Amniotic stem cell (primary cell): ENCODE measurements around the gene XXYLT1.
"Not testable (repeated sequence)": the region's sequence is repeated elsewhere in the genome, so short reads cannot be mapped to it uniquely, and the experiment has no call there.

ENCODE experiments used
- DNase-seq: peaks from one replicate; lab custom pipeline; 2025; lab: John Stamatoyannopoulos, UW

XXYLT1 gene

DNA sequence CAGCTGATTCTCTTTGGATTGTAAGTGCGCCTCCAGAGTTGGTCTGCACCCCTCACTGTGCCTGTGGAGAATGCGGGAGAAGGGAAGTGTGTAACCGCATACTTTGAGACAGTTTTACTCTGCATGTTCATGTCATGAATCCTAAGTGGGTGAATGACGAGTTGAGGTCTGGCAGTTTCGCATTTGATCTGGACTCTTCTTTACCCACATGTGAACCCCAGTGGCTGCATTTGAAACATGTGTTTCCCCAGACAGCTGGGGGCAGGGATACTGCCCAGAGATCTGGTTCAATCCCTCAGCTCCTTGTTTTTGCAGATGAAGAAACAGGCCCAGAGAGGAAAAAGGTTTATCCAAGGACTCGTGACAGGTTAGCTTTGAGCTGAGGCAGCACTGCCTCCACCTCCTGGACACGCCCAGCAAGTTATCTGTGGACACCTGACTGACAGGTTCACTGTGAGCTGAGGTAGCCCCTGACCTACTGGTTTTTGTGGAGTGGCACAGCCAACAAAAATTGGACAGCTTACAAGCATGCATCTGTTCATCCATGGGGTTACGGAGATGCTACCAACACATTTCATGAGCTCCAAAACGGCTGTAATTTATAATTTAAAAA is 207.3 kb downstream of the XXYLT1 start:
- no peak for DNase-seq

DNA sequence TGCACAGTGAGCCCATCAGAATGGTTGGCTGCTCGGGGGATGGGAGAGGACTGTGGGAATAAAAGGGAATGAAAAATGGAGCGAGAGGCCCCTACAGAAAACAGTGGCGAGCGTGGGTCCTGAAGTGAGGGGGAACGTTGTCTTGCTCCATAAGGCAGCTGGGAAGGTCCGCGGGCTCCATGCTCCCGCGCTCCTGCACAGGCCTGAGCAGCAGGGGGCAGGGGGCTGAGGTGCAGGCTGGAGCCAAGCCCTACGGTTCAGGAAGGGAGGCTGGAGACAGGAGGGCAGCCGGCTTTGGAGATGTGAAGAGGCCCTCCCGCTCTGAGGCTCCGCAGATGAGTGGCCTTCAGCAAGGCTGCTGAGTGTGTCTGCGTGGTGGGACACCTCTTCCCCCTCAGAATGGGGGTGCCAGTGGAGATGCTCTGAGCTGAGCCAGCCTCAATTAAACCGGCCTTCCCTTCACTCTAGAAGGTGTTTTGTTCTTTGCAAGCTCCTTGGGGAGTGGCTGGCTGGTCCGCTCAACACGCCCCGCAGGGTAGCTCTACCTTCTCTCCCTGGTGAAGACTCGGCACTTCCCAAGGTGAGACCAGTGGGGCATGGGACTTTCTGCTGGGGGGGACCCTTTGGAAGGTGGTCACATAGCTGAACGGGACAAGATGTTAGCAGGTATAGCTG is 208.0 kb downstream of the XXYLT1 start:
- no peak for DNase-seq

DNA sequence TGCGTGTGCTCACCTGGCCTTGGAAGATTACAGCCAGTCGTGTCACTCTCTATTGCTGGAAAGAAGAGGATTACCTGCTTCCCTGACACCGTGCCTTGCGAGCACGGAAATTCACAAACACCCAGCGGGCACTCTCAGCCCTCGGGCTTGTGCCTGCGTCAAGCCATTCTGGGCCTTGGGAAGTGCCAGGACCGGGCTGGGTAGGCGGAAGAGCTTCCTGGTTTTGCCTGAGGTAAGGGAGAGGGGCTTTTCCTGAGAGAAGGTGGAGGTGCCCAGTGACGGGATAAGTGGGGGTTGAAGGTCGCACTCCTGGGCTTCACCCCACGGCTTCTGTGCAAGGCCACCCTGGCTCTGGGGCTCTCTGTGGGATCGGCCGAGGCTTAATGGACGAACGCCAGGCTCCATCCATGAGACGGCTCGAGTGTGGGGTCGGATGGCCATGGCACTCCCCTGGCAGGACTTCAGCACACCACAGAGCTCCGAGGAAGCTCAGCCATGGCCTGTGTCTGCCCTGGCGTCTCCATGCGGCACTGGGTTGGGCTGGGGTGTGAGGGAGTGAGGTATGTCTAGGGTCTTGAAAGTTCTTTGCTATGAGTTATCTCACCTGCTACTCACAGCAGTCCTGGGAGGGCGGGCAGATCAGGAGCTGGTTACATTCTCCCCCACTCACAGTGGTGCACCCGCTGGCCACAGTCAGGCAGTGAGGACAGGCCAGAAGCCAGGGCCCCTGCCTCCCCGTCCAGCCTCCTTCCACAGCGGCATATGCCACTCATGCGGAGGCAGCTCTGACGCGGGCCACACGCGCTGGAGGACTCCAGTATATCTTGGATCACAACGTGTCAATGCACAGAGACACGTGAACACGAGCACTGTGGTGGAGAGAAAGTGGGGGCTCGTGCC is 209.0 kb downstream of the XXYLT1 start:
- no peak for DNase-seq

DNA sequence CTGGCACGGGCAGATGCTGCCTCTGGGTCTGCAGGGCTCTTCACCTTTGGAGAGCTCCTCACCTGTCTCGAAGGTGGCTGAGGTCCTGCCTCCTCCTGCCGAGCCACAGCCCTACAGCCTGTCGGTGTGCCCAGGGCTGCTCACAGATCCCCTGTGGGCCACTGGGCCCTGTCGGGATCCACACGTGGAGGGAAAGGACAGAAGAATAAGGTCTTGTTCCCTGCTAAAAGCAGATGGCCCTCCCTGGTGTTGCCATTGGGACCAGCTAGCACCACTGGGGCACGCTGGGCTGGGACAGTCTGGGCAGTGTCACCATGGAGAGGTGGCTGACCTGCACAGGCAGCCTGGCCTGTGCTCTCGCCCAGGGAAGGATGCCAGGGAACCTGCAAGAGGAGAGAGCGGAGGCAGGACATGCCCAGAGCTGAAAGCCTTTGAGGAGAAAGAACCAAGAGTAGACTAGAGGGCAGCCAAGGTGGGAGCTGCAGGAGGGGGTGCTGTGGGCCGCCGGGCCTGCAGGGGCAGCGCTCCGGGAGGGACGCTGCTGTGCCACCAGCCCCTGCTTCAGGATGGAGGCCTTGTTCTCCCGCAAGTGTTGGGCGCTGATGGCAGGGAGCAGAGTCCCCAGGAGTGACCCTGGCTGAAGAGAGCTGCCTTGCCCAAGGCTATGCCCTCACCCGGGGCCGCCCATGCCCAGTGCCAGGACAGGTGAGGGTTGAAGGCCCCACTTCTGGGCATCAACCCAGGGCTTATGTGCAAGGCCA is 210.2 kb downstream of the XXYLT1 start:
- no peak for DNase-seq

DNA sequence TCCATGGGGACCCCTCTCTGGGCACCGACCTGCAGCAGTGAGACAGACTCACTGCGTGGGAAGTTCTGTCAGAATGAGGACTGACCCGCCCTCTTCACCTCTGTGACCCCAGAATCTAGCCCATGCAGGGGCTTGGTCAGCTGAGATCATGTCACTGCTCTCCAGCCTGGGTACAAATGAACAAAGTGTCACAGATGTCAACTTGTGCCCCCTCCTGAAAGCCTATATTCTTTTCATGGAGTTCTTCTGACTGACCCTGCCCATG is 210.8 kb downstream of the XXYLT1 start:
- DNase-seq = no peak

DNA sequence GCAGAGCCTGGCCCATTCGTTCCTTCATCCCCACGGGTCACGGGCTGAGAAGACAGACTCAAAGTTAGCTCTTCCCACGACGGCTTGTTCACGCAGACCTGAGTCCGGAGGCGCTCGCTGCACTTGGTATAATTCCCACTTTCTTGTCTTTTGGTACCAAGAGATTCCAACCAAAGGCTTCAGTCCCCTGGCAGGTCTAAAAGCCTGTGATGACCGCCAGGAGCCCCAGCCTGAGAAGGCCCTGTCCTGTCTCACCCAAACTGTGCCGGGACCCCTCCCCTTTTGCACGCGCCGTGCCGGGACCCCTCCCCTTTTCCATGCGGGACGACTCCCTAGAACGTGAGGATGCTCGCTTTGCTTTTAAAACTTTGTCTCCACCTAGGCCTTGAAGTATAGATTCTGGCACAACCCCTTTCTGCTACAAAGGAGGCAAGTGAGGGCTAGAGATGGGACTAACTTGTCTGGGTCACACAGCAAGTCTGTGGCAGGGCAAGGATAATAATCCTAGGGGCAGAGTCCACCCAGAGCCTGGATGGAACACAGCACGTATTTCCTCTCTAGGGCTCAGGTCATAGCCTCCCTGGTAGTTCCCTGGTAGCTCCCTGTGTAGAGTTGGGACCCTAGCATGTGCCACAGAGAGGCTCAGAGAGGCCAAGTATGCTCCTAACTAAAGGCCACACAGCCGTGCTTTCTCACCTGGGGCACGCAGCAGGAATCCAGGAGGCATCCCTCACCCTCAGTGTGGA is 211.3 kb downstream of the XXYLT1 start:
- no peak for DNase-seq

DNA sequence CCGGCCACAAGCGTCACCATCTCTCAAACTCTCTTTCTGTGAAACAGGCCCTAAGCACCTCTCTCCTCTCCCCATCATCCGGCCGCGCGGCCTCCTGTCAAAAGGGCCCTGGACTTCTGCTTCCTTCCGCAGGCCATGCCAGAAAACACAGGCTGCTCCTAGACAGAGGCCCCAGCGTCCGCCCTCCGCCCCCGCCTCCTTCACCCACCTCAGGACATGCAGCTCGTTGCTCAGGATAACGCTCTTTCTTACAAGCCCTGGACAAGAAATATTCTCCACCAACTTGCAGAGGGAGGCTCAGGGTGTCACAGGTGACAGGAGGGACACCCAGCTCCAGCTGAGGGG is 212.0 kb downstream of the XXYLT1 start:
- DNase-seq = no peak

DNA sequence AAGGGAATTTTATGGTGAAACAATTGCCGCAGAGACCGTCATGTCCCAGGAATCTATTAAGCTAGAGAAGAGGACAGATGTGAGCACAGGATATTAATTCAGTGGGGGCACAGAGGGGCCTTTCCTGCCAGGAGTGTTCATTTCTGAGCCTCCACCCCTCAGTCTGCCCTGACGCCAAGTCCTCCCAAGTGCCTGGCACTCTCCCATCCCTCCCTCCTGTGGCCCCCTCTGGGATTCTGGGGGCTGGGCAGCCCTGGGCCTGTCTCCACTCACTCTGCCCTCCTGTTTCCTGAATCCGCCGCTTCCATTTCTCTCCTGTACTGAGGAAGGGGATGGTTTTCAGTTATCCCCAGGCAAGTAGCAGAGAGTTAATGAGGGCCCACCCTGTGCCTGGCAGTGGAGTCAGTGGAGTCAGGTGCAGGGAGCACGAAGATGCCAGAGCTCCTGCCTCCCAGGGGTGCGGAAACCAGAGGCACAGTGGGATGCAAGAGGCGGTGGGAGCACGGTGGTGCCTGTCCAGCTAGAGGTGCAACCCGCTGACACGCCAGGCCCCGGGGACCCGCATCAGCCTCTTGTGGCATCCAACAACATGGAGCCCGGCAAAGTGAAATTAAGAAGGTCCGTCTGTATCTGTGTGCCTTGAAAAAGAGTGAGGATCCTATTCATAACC is 212.5 kb downstream of the XXYLT1 start:
- no peak for DNase-seq

DNA sequence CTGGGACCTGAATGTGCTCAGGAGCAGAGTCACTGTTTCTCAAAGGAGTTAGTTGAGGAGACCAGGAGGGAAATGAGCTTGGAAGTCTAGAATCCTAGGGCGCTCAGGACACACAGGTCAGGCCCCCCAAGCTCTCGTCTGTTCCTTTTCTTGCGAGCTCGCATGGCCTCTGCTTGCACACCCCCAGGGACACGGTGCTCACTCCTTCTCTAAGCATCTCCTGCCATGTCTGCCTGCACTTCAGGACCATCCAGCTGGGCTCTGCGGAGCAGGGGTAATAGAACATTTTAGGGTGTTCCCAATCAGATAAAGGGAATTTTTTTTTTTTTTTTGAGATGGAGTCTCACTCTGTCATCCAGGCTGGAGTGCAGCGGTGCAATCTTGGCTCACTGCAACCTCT is 213.2 kb downstream of the XXYLT1 start:
- DNase-seq = no peak

DNA sequence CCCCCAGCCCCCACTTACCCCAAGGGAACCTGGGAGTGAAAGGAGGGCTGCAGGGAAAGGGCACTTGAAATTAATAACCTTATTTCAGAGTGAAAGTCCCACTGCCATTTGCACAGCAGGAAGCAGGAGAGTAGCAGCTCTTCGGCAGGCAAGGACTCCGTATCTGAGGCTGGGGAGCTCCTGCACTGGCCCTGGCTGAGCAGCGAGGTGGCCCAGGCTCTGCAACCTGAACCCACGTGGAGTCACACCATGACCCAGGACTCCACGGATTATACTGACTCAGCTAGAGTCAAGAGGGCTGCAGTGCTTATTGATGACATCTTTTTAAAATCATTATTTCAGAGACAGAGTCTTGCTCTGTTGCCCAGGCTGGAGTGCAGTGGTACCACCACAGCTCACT is 214.5 kb downstream of the XXYLT1 start:
- no peak for DNase-seq

DNA sequence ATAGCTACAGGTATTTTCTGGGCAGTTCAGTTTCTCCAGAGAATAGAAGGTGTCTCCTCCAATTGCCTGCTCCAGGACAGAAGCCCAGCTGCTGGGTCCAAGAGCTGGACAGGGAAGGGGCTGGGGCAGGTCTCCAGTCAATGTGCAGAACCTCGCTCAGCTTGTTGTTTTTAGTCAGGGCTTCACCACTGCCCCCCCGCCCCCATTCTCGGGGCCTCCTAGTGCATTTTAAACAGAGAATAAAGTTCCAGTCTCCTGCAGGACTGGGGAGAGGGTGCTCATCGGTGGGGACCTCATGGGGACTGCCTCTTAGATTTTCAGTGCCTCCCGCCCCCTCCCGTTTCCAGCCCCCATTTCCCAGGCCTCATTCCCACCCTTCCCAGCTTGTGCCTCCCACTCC is 216.6 kb downstream of the XXYLT1 start:
- no peak for DNase-seq

DNA sequence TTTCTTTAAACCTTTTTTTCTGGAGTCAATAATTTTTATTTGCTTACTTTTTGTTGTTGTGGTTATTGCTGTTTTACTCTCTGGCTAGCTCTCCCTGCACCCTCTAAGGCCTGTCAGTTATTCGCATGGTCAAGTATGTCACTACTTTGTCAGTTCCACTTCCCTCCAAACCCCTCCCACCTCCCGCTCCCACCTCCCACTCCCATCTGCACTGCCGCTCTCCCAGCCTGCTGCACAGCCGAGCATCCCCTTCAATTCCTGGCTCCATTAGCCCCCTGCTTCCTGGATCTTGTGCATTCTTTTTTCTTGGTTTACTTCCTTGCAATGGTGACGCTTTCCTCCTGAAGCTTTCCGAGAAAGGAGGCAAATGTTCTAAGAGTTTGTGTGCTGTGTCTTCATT is 218.0 kb downstream of the XXYLT1 start:
- DNase-seq = no peak

DNA sequence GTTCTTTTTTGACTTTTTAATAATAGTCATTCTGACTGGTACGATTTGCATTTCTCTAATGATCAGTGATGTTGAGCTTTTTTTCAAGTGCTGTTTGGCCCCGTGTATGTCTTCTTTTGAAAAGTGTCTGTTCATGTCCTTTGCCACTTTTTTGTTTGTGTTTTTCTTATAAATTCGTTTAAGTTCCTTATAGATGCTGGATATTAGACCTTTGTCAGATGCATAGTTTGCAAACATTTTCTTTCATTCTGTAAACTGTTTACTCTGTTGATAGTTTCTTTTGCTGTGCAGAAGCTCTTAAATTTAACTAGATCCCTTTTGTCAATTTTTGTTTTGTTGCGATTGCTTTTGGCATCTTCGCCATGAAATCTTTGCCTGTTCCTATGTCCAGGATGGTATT is 220.7 kb downstream of the XXYLT1 start:
- not testable (repeated sequence) for DNase-seq

DNA sequence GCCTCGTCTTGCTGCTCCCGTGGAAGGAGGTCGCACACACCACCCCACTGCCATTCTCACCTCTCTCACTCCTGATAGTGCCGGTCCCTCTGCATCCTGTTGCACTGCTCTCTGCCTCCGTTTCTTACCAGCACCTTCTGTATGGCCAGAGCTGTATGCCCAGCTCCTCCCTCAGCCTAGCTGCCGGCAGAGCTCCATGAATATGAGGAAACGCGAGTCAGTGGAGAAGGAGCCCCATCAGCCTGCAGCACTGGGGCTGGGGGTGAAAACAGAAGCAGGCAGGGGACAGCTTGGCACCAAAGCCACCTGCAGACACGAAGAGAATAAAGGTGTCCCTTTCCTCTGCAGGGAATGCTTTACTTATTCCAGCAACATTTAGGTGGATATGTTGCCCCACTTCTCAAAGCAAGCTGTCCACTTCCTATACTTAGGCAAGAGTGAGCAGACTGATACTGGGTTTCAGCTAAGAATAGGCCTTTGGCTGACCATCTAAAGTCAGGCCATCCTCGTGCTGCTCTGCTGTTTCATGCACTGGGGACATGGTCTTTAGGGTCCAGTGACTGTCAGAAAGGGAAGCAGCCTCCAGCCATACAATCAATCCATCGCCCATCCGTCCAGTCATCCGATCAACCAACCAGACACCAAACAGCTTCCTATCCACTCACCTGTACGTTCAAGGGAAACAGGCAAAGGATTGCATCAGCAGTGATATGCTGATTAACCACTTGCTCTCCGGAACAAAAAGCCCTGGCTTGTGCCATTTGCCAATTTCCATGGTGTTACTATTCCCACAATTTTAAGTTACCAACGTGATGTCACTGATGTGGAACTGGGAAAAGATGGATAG is 222.7 kb downstream of the XXYLT1 start:
- no peak for DNase-seq

DNA sequence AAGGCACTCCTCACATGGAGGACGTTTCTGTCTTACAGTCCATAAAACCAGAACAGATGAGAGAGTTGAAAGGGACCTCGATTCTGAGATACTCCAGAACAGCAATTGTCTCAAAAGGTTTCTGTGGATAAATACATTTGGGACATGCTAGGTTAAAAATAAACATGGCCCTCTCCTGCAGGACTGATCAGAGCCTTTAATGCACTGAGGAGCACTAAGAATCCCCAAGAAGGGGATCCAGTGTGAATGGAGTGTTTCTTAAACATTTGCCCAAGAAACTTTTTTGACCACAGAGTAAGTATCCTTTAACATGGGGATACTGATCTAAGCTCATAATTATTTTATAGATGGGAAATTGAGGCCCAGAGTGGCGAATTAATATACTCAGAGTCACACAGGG is 223.4 kb downstream of the XXYLT1 start:
- no peak for DNase-seq

DNA sequence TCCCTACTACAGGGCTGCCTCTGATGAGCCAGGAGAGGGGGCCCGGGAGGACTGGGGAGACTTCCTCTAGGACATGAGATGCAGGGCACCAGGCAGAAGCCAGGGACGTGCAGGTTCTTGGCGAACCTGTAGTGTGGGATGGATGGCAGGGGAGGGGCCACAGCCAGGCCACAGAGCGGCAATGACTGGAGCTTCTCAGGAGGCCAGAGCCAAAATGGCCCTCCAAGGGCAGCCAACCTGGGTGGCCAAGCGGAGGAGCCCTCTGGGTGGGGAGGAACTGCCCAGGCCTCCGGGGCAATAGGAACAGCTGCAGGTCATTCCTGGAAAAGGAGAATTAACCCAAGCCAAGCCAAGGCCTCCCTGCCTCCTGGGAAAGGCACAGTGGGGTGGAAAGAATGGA is 224.5 kb downstream of the XXYLT1 start:
- no peak for DNase-seq

DNA sequence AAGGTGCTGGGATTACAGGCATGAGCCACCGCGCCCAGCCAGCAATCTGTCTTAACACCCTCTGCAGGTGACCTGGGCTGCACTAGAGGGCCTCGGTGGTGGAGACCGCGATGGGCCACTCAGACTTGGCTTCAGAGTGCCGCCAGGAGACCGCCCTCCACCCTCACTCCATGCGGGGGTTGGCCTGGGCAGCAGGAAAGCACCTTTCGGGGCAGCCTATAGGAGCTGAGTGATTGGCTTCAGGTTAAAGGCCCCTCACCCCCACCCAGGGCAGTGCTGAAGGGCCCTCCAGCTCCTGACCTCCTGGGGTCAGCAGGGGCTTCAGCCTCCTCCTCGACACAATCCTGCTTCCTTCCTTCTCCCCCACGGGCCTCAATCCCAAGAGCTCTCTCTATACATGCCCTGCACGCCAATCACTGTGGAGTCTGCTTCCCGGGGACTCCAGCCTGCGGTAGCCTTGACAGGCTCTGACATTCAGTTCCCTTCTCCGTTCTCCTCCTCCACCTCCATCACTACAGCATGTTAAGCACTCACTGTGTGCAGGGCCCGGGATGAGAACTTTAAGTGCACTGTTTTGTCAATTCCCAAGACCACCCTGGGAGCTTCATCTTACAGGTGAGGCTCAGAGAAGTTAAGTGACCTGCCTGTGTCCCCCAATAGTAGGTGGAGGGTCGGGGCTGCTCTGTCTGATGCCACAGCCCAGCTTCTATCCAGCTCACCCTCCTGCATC is 225.3 kb downstream of the XXYLT1 start:
- DNase-seq = no peak

DNA sequence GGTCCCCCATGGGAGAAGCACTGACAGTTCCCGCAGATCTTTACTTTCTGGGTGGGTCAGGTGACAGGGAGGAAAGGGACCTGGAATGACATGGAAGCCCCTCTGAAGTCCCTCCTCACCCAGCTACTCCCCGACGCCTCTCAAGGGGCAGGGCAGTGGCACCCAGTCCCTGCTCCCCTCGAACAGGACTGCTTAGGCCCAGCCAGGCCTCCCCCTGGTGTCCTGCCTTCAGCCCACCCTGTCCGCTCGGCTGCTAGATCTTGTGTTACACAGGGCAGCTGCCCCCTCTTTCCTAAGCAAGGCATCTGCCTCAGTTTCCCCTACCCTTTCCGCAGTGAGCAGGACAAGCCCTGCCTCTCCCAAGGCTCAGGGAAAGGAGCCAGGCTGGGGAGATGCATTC is 226.5 kb downstream of the XXYLT1 start:
- DNase-seq = no peak

DNA sequence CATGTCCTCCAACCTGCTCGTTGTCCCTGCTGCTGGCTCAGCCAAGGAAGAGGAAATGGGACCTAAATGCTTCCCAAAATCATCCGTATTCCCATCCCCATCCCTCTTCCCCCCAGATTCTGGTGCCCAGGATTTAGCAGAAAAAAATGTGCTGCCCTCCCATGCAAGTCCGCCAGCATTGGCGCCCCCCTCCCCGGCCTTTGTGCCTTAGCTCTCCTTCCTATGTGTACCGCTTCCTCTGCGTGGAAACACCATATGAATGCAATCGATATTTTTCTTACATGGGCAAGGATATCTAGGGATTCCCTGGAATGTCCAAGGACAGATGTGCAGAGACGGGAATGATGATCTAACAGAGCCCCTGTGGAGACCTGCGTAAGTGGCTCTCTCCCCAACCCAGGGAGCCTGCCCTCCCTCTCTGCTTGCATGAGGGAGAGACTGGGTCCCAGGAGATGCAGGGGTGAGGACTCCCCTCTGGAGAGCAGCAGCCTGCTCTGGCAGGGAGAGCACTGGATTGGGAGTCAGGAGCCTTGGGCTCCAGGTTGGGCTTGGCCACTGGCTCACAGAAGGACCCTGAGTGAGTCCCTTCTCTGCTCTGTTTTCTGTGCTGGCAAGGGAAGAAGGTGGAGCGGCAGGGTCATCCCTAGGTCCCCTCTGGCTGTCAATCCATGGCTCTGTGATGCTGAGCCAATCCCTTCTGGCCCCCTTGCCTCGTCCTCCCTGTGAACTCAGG is 227.2 kb downstream of the XXYLT1 start:
- no peak for DNase-seq
